Measurements from ENCODE around the gene SCARF2.

GRCh38 chr22:20441631-20442484, 4.2 kb upstream of the SCARF2 start:
- TF ChIP-seq CTCF (IDR thresholded peaks at IDR 0.05; ENCODE audit: poor library complexity, severe bottlenecking) (no peak), POLR2AphosphoS5 (IDR thresholded peaks at IDR 0.05) (no peak), MXI1 (conservative IDR thresholded peaks at IDR 0.05; ENCODE audit: poor library complexity, severe bottlenecking) (no peak), EZH2 (IDR thresholded peaks at IDR 0.05; ENCODE audit: borderline replicate concordance, insufficient read depth, low read length, poor library complexity, severe bottlenecking) (no peak), RAD21 (conservative IDR thresholded peaks at IDR 0.05) (no peak)

All from neural cell (in vitro differentiated cells).